ENCODE data around the gene WDR27.

DNA sequence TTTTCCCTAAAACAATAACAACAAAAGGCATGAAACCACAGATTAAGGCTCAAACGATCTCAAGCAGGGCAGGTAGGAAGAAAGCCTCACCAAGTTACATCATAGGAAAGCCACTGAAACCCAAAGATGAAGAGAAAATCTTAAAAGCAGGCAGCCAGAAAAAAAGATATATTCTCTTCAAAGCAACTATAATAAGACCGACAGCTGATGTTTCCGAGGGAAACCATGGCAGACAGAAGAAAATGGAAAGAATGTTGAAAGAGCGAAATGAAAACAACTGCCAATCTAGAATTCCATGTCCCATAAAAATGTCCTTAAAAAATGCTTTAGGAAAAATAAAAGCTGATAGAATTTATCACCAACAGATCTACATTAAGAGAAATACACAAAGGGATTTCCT, 286.6 kb downstream of the WDR27 start:
- TF ChIP-seq, protein P1, sequence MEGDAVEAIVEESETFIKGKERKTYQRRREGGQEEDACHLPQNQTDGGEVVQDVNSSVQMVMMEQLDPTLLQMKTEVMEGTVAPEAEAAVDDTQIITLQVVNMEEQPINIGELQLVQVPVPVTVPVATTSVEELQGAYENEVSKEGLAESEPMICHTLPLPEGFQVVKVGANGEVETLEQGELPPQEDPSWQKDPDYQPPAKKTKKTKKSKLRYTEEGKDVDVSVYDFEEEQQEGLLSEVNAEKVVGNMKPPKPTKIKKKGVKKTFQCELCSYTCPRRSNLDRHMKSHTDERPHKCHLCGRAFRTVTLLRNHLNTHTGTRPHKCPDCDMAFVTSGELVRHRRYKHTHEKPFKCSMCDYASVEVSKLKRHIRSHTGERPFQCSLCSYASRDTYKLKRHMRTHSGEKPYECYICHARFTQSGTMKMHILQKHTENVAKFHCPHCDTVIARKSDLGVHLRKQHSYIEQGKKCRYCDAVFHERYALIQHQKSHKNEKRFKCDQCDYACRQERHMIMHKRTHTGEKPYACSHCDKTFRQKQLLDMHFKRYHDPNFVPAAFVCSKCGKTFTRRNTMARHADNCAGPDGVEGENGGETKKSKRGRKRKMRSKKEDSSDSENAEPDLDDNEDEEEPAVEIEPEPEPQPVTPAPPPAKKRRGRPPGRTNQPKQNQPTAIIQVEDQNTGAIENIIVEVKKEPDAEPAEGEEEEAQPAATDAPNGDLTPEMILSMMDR (IDR thresholded peaks at IDR 0.05) = no peak
- TF ChIP-seq POLR2A (IDR thresholded peaks at IDR 0.05) = no peak

All from prostate gland (tissue), 2 donors.